NT2/D1 (cell line): ENCODE data around the gene PRKAA2.

Source experiments
- SUZ12 ChIP-seq: IDR thresholded peaks from 2 replicates; pipeline ENCODE4 v1.6.1; 2011; ENCODE audit not compliant: insufficient read length, insufficient read depth; ENCODE audit errors: extremely low read depth
- ZNF274 ChIP-seq: IDR thresholded peaks from 2 replicates; pipeline ENCODE4 v1.6.1; 2011; ENCODE audit warnings: mild to moderate bottlenecking, low read depth, low read length

DNA sequence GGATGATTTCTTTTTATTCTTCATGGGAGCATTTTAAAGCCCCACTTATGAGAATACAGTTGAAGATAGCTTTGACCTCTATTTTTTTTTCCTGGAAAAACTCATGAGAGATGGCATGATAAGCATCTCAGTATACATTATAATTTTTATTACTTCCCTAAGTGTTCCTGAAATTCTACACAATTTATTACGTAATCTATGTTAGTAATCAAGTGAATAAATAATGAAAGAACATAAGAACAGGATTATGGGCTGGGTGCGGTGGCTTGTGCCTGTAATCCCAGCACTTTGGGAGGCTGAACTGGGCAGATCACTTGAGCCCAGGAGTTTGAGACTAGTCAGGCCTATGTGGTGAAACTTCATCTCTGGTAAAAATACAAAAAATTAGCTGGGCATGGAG, 13.2 kb upstream of the PRKAA2 start:
- TF ChIP-seq SUZ12, result no peak
- TF ChIP-seq ZNF274, result no peak
